Karpas-422 (cell line): ENCODE measurements around the gene VWA5B2. TPM values are rescaled to one million over a fixed set of nuclear protein-coding genes. Genes with fewer than 3 reads are reported as not detected.

ENCODE experiments used
- DNase-seq: peaks from one replicate; pipeline ENCODE4 v3.0.0-alpha.2; 2015
- H2AFZ ChIP-seq: fragments of 200-600 bp; sonication (generic); 2 replicates; pipeline ENCODE4 v1.6.1; 2014; ENCODE audit warnings: antibody characterized with exemption, low read length, mixed read lengths
- H3K27ac ChIP-seq: fragments of 200-600 bp; sonication (generic); 2 replicates; pipeline ENCODE4 v1.5.1; 2014; ENCODE audit warnings: mild to moderate bottlenecking, low read length, moderate library complexity
- H3K27me3 ChIP-seq: fragments of 200-600 bp; sonication (generic); 2 replicates; pipeline ENCODE4 v1.6.1; 2014; ENCODE audit warnings: low read length, mixed read lengths
- H3K36me3 ChIP-seq: fragments of 200-600 bp; sonication (generic); 2 replicates; pipeline ENCODE4 v1.6.1; 2014; ENCODE audit warnings: low read length, mixed read lengths; ENCODE audit not compliant: insufficient read depth
- H3K4me1 ChIP-seq: fragments of 200-600 bp; sonication (generic); 2 replicates; pipeline ENCODE4 v1.6.1; 2014; ENCODE audit warnings: mild to moderate bottlenecking, low read length, mixed read lengths
- H3K4me2 ChIP-seq: fragments of 200-600 bp; sonication (generic); 2 replicates; pipeline ENCODE4 v1.6.1; 2014; ENCODE audit warnings: low read length, low read depth, mild to moderate bottlenecking; ENCODE audit not compliant: poor library complexity, severe bottlenecking
- H3K4me3 ChIP-seq: fragments of 200-600 bp; sonication (generic); 2 replicates; pipeline ENCODE4 v1.5.1; 2014; ENCODE audit warnings: mild to moderate bottlenecking, antibody characterized with exemption, low read length, mixed read lengths
- H3K79me2 ChIP-seq: fragments of 200-600 bp; sonication (generic); 2 replicates; pipeline ENCODE4 v1.6.1; 2014; ENCODE audit warnings: mild to moderate bottlenecking, low read length, mixed read lengths
- H3K9ac ChIP-seq: fragments of 200-600 bp; sonication (generic); 2 replicates; pipeline ENCODE4 v1.6.0; 2014; ENCODE audit warnings: low read length
- H3K9me2 ChIP-seq: fragments of 200-600 bp; sonication (generic), shearing (Covaris generic); replicated peaks from 2 replicates; pipeline ENCODE4 v1.6.0; 2014; ENCODE audit warnings: mild to moderate bottlenecking, low read length, moderate library complexity; ENCODE audit not compliant: insufficient read depth
- H3K9me3 ChIP-seq: fragments of 300-700, 200-600 bp; sonication (generic); 2 replicates; pipeline ENCODE4 v1.6.1; 2014; ENCODE audit warnings: low read length, mixed read lengths
- H4K20me1 ChIP-seq: fragments of 200-600 bp; sonication (generic); 2 replicates; pipeline ENCODE4 v1.6.1; 2014; ENCODE audit warnings: mild to moderate bottlenecking, antibody characterized with exemption, low read length, low read depth; ENCODE audit not compliant: insufficient read depth
- total RNA-seq: library from RNA; depleted of rRNA; stranded (reverse); fragments of >200 nt; shearing (Covaris generic); gene quantifications from 2 replicates; pipeline ENCODE4 v1.2.3, GENCODE V29; 2014; ENCODE audit warnings: low replicate concordance

Gene VWA5B2
- total RNA-seq, 1 experiment from 2014 or later = not detected

DNA sequence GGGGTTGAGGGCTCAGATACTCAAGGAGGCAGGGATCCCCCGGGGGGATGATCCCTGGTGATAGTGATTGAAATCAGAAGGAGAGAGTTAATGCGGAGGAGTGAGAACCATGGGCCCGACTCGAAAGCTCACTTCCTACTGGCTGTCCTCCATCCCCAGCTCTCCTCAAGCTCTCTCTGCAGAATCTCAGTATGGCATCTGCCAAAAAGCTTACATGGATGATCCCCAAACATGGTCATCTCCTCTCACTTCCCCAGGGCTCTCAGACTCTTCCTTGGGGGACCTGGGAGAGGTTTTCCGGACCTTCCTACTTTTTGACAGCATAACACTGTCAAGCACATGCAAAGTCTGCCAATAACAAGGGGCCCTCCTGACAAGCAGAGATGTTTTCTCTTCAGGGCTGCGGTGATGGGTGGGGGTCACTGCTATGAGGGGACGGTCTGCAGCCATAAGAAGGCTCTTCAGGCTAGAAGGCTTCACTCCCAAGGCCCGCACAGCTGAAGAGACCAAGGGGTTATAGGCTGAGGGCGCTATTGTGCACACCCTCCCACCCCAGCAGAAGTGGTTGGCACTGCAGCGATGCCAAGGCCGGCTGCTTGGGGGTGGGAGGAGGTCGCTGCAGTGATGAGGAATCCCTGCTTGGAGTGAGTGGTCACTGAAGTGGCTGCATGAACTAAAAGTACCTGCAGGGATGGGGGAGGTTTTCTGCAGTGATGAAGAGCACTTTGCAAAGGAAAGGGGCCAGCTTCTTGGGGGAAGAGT lies 828 bp upstream of the VWA5B2 start:
- Histone ChIP-seq H3K4me1 (peaks cover 25% of the 10 kb centered on the region), H3K36me3 (no peaks in the 10 kb centered on the region), H3K4me3 (no peak overlapping the region), H3K9me3 (no peaks in the 10 kb centered on the region), H4K20me1 (peaks cover 5% of the 10 kb centered on the region; the same call in 1 of the 2 replicates), H3K27me3 (no peaks in the 10 kb centered on the region; the same call in 1 of the 2 replicates), H3K27ac (no peak overlapping the region), H3K4me2 (peak overlapping the region; percentile 90), H3K9ac (no peak overlapping the region), H3K9me2 (no peaks in the 10 kb centered on the region), H2AFZ (no peak overlapping the region), H3K79me2 (no peaks in the 10 kb centered on the region)
- no peak for DNase-seq

DNA sequence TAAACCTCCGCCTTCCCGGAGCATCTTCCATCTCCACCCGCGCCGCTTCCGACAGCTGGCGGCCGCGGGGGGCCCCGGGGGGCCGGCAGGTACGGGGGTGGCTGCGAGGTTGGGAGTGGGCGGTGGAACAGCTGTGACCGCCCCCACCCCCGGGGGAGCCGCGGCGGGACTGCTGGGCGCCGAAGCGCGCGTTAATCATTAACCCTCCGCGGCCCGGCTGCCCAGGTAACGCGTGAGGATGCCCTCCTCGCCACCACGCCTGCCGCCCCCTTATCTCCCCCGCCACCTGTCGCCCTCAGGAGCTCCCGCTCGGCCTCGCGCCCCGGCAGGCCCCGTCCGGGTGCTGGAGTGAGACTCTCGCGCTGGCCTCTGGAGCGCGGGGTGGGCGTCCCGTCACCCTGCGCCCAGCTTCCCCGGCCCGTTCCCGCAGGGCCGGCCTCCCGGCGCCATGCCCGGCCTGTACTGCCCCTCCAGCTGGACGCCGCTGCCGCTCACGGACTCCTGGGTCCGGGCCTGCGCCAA lies 757 bp downstream of the VWA5B2 start:
- Histone ChIP-seq H3K9me3 (no peaks in the 10 kb centered on the region), H2AFZ (peak overlapping the region; percentile 97), H3K79me2 (no peaks in the 10 kb centered on the region), H4K20me1 (peaks cover 5% of the 10 kb centered on the region; the same call in 1 of the 2 replicates), H3K9me2 (no peaks in the 10 kb centered on the region), H3K27me3 (no peaks in the 10 kb centered on the region; the same call in 1 of the 2 replicates), H3K4me1 (peaks cover 25% of the 10 kb centered on the region), H3K4me2 (peak overlapping the region; percentile 90), H3K4me3 (peak overlapping the region; percentile 78), H3K27ac (no peak overlapping the region), H3K36me3 (no peaks in the 10 kb centered on the region), H3K9ac (peak overlapping the region; percentile 69)
- DNase-seq = no peak

DNA sequence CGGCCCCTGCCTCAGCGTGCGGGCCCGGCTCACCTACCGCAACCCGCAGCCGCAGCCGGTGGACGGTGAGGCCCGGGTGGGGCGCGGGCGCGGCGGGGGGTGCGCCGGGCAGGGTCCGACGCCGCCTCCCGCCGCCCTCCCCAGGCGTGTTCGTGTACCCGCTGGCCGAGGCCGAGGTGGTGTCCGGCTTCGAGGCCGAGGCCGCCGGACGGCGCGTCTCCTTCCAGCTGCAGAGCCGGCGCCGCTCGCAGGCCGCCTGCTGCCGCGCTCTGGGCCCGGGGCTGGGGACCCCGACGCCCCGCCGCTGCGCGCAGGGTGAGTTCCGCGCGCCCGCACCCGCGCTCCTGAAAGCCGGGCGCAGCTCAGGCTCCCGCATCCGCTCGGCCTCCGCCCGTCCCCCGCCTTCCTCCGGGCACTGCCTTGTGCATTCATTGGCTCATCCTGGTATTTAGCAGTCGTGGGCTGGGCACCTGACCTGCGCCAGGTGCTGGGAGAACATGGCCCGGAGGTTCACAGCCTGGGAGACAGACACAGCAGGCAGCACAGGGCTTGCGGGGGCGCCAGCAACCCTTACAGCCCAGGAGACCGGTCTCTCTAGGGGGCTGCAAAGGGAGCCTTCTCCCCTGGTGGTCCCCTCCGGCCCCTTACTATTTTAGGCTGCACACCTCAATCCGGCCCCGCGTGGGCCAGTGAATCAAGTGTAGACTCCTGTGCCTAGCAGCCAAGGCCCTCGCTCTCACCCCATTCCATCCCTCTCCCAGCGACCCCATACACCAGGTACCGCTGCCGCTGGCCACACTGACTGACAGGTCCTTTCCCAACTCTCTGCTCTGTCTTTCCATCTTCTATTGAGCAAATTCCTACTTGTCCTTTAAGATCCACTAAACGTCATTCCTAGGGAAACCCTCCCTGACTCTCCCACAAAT lies 1.5 kb downstream of the VWA5B2 start:
- H3K27ac ChIP-seq = no peak overlapping the region
- H3K4me3 ChIP-seq = no peak overlapping the region
- no peaks in the 10 kb centered on the region for H3K9me2 ChIP-seq
- H3K9ac ChIP-seq = no peak overlapping the region
- peaks cover 25% of the 10 kb centered on the region for H3K4me1 ChIP-seq
- no peaks in the 10 kb centered on the region for H3K36me3 ChIP-seq
- no peaks in the 10 kb centered on the region; the same call in 1 of the 2 replicates for H3K27me3 ChIP-seq
- no peak overlapping the region for H2AFZ ChIP-seq
- H3K79me2 ChIP-seq = no peaks in the 10 kb centered on the region
- H3K9me3 ChIP-seq = no peaks in the 10 kb centered on the region
- DNase-seq = no peak
- no peak overlapping the region for H3K4me2 ChIP-seq
- peaks cover 5% of the 10 kb centered on the region; the same call in 1 of the 2 replicates for H4K20me1 ChIP-seq

DNA sequence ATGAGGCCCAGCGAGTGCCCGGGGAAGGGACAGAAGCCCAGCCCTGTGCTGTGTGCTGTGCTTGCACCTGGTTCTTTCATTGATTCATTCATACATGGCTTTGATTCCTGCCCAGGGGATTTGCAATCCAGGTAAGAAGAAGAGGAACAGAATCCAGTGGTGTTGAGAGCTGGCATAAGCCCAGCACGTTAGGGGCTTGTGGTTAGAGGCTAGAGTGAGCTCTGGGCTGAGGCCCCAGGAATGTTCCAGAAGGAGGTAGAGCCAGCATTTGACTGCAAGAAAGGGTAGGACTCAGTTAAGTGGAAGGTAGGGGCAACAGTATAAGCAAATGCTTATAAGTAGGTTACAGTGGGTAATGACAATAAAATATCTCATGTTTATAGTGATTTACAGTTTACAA lies 2.3 kb downstream of the VWA5B2 start:
- no peak overlapping the region for H3K4me3 ChIP-seq
- peaks cover 25% of the 10 kb centered on the region for H3K4me1 ChIP-seq
- DNase-seq = no peak
- no peak overlapping the region for H2AFZ ChIP-seq
- no peak overlapping the region for H3K4me2 ChIP-seq
- no peaks in the 10 kb centered on the region for H3K36me3 ChIP-seq
- no peaks in the 10 kb centered on the region for H3K79me2 ChIP-seq
- H3K9me2 ChIP-seq = no peaks in the 10 kb centered on the region
- no peaks in the 10 kb centered on the region for H3K9me3 ChIP-seq
- peaks cover 5% of the 10 kb centered on the region; the same call in 1 of the 2 replicates for H4K20me1 ChIP-seq
- no peak overlapping the region for H3K27ac ChIP-seq
- no peak overlapping the region for H3K9ac ChIP-seq
- H3K27me3 ChIP-seq = no peaks in the 10 kb centered on the region; the same call in 1 of the 2 replicates

DNA sequence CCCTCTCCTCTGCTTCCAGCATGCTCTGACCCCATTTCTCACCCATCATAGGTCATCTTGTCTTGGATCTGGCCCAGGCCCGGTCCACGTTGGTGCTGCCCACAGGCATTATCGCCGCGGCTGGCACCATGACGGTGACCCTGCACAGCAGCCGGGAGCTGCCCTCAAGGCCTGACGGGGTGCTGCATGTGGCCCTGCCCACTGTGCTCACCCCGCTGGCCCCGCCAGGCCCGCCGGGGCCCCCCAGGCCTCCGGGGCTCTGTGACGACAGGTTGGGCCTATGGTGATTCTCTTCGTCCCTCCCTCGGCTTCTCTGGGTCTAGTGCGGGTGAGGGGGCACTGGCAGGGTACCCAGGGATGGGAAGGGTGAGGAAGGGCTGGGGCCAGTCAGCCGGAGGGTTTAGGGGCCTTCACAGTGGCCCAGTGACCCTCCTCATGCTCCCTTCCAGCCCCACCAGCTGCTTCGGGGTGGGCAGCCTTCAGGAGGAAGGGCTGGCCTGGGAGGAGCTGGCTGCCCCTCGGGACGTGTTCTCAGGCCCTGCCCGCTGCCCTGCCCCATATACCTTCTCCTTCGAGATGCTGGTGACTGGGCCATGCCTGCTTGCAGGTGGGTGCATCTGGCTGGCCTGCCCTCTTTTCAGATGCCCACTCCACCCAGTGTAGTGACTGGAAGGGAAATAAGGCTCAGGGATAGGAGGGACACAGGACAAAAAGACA lies 3.9 kb downstream of the VWA5B2 start:
- no peaks in the 10 kb centered on the region for H3K9me3 ChIP-seq
- H2AFZ ChIP-seq = no peak overlapping the region
- no peak overlapping the region for H3K4me3 ChIP-seq
- peaks cover 5% of the 10 kb centered on the region; the same call in 1 of the 2 replicates for H4K20me1 ChIP-seq
- H3K27ac ChIP-seq = no peak overlapping the region
- H3K9me2 ChIP-seq = no peaks in the 10 kb centered on the region
- H3K4me2 ChIP-seq = no peak overlapping the region
- no peaks in the 10 kb centered on the region; the same call in 1 of the 2 replicates for H3K27me3 ChIP-seq
- H3K9ac ChIP-seq = no peak overlapping the region
- DNase-seq = no peak
- H3K79me2 ChIP-seq = no peaks in the 10 kb centered on the region
- H3K4me1 ChIP-seq = peaks cover 28% of the 10 kb centered on the region
- H3K36me3 ChIP-seq = no peaks in the 10 kb centered on the region

DNA sequence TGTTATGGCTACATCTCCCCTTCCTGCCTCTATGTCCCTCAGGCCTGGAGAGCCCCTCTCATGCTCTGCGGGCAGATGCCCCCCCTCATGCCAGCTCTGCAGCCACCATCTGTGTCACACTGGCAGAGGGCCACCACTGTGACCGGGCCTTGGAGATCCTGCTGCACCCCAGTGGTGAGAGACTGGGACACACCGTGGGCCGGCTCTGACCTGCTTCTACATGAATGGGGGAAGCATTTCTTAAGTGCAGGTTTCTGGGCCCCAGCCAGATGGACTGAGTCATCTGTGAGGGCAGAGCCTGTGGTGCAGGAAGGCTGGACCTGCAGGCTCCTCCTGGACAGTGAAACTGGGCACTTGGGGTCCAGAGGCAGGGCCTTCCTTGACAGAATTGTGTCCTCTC lies 4.8 kb downstream of the VWA5B2 start:
- peaks cover 5% of the 10 kb centered on the region; the same call in 1 of the 2 replicates for H4K20me1 ChIP-seq

DNA sequence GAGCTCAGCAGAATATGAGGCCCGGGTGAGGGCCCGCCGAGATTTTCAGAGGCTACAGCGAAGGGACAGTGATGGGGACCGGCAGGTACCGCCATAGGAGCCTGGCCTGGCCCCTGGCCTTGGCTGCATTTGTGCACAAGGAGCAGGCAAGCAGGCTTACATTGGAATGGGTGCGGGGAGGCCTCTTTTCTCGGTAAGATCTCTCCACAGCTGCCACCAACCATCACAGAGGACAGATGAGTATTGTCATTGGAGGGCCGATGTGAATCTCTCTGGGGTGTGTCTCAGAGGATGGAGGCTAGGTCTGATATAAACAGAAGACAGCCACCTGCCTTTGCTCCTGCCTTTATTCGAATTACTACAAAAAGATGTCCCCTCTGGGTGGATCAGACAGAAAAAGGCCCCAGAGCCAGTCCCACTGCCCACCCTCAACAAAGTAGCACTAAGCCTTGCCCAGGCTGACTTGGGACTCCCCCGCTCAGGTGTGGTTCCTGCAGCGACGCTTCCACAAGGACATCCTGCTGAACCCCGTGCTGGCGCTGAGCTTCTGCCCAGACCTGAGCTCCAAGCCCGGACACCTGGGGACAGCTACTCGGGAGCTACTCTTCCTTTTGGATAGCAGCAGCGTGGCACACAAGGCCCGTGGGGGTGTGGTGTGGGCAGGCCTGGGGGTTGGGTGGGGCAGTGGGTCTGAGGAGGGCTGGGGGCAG lies 5.4 kb downstream of the VWA5B2 start:
- DNase-seq = no peak
- H3K4me1 ChIP-seq = peaks cover 18% of the 10 kb centered on the region
- peaks cover 5% of the 10 kb centered on the region; the same call in 1 of the 2 replicates for H4K20me1 ChIP-seq
- no peak overlapping the region for H3K4me2 ChIP-seq
- no peaks in the 10 kb centered on the region for H3K36me3 ChIP-seq
- H3K9ac ChIP-seq = no peak overlapping the region
- H3K27me3 ChIP-seq = no peaks in the 10 kb centered on the region; the same call in 1 of the 2 replicates
- no peak overlapping the region for H2AFZ ChIP-seq
- no peaks in the 10 kb centered on the region for H3K9me3 ChIP-seq
- no peak overlapping the region for H3K27ac ChIP-seq
- H3K9me2 ChIP-seq = no peaks in the 10 kb centered on the region
- no peaks in the 10 kb centered on the region for H3K79me2 ChIP-seq
- H3K4me3 ChIP-seq = no peak overlapping the region

More for the DNA sequence above, 4.8 kb downstream of the VWA5B2 start:
- Histone ChIP-seq H3K9me2 (no peaks in the 10 kb centered on the region), H3K4me1 (peaks cover 23% of the 10 kb centered on the region), H3K9me3 (no peaks in the 10 kb centered on the region), H3K27ac (no peak overlapping the region), H2AFZ (no peak overlapping the region), H3K36me3 (no peaks in the 10 kb centered on the region), H3K4me2 (no peak overlapping the region), H3K4me3 (no peak overlapping the region), H3K9ac (no peak overlapping the region), H3K79me2 (no peaks in the 10 kb centered on the region), H3K27me3 (no peaks in the 10 kb centered on the region; the same call in 1 of the 2 replicates)
- DNase-seq = peak; percentile 61
